NB4 (cell line): ENCODE results near the gene RBM10.

Source experiments
- TF ChIP-seq, protein P1 (sequence below): IDR thresholded peaks from one replicate; pipeline ENCODE4 v1.5.1; 2012; ENCODE audit warnings: low read depth, low read length
- TF ChIP-seq, protein P2 (sequence below): IDR thresholded peaks from 2 replicates; pipeline ENCODE4 v1.6.1; 2011; ENCODE audit warnings: low read depth, low read length

DNA sequence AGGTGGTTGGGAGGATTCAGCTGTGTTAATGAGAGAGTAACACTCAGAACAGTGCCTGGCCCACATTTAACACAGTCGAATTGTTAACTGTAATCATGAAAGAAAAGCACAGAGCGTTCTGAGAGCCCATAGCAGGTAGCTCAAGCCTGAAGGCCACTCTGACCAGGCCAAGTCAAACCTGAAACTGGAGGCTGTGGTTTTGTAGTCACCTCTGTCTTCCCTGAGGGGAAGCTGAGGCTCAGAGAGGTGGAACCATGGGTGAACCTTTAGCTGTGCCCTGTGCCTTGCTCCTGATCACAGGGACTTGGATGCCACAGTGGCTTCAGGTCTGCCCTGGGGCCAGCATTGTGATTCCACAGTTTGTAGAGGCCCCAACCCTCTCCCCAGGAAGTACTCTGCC is 32.1 kb downstream of the RBM10 start:
- TF ChIP-seq, protein P1, sequence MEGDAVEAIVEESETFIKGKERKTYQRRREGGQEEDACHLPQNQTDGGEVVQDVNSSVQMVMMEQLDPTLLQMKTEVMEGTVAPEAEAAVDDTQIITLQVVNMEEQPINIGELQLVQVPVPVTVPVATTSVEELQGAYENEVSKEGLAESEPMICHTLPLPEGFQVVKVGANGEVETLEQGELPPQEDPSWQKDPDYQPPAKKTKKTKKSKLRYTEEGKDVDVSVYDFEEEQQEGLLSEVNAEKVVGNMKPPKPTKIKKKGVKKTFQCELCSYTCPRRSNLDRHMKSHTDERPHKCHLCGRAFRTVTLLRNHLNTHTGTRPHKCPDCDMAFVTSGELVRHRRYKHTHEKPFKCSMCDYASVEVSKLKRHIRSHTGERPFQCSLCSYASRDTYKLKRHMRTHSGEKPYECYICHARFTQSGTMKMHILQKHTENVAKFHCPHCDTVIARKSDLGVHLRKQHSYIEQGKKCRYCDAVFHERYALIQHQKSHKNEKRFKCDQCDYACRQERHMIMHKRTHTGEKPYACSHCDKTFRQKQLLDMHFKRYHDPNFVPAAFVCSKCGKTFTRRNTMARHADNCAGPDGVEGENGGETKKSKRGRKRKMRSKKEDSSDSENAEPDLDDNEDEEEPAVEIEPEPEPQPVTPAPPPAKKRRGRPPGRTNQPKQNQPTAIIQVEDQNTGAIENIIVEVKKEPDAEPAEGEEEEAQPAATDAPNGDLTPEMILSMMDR = no peak
- TF ChIP-seq, protein P2, sequence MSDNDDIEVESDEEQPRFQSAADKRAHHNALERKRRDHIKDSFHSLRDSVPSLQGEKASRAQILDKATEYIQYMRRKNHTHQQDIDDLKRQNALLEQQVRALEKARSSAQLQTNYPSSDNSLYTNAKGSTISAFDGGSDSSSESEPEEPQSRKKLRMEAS = no peak
